SK-N-SH (cell line): ENCODE data around the gene DSTN. TPM values are rescaled to one million over a fixed set of nuclear protein-coding genes. Genes with fewer than 3 reads are reported as not detected.

Source experiments
- CTCF ChIA-PET: fragments of 300-600, 350-600 bp; formaldehyde crosslinking; extraction: SDS; loops from one replicate; lab custom pipeline; 2021; lab: Yijun Ruan, JAX
- POLR2A ChIA-PET: fragments of 350-600 bp; sonication (Branson Sonifier 250); formaldehyde crosslinking; extraction: SDS; loops from one replicate; lab custom pipeline; 2020; ENCODE audit warnings: antibody characterized with exemption, inconsistent platforms; lab: Yijun Ruan, JAX
- DNase-seq: peaks from one replicate; pipeline ENCODE4 v3.0.0; 2012
- H2AFZ ChIP-seq: fragments of 200-600 bp; sonication (generic); 2 replicates; pipeline ENCODE4 v1.8.1; 2016; ENCODE audit warnings: antibody characterized with exemption, mild to moderate bottlenecking, low read depth
- H3F3A ChIP-seq: fragments of 200-600 bp; sonication (generic); replicated peaks from 2 replicates; pipeline ENCODE3; 2016; ENCODE audit warnings: antibody characterized with exemption, mild to moderate bottlenecking; ENCODE audit not compliant: insufficient read depth
- H3K27ac ChIP-seq, 2 experiments: fragments of 200-500 bp in 1 of 2; fragments of 200-600 bp in 1 of 2; sonication (Bioruptor generic) in 1 of 2; sonication (generic), shearing (Covaris generic) in 1 of 2; 2 replicates each; pipeline versions ENCODE4 v1.5.1 to v1.6.1; 2014 to 2016; ENCODE audit warnings: low read depth in 2 of 2, inconsistent platforms in 1 of 2, low read length in 1 of 2, mild to moderate bottlenecking in 1 of 2, mixed read lengths in 1 of 2
- H3K27me3 ChIP-seq: fragments of 200-600 bp; sonication (generic), shearing (Covaris generic); 2 replicates; pipeline ENCODE4 v1.6.1; 2016; ENCODE audit warnings: mixed run types; ENCODE audit not compliant: insufficient read depth
- H3K36me3 ChIP-seq, 2 experiments: fragments of 200-500 bp in 1 of 2; fragments of 200-600 bp in 1 of 2; sonication (Bioruptor generic) in 1 of 2; sonication (generic) in 1 of 2; replicated peaks in 1 of 2; 2 replicates each; pipeline versions ENCODE3 to v1.5.1; 2014 to 2016; ENCODE audit warnings: low read length in 1 of 2, mild to moderate bottlenecking in 1 of 2; ENCODE audit not compliant: insufficient read depth in 2 of 2, control insufficient read depth in 1 of 2
- H3K4me1 ChIP-seq, 2 experiments: fragments of 200-500 bp in 1 of 2; fragments of 200-600 bp in 1 of 2; sonication (Bioruptor generic) in 1 of 2; sonication (generic), shearing (Covaris generic) in 1 of 2; 2 replicates each; pipeline versions ENCODE4 v1.5.1 to v1.6.1; 2014 to 2016; ENCODE audit warnings: low read depth in 1 of 2, low read length in 1 of 2, mixed run types in 1 of 2; ENCODE audit not compliant: insufficient read depth in 2 of 2, control insufficient read depth in 1 of 2
- H3K4me2 ChIP-seq: fragments of 200-600 bp; sonication (generic), shearing (Covaris generic); 2 replicates; pipeline ENCODE4 v1.6.1; 2017; ENCODE audit warnings: mixed run types
- H3K4me3 ChIP-seq, 2 experiments: fragments of 200-500 bp in 1 of 2; fragments of 200-600 bp in 1 of 2; sonication (Bioruptor generic) in 1 of 2; sonication (generic), shearing (Covaris generic) in 1 of 2; 2 replicates each; pipeline versions ENCODE4 v1.5.1 to v1.8.1; 2014 to 2016; ENCODE audit warnings: low read depth in 2 of 2, inconsistent platforms in 1 of 2, low read length in 1 of 2, mild to moderate bottlenecking in 1 of 2, mixed read lengths in 1 of 2, moderate library complexity in 1 of 2
- H3K79me2 ChIP-seq: fragments of 200-600 bp; sonication (generic); 2 replicates; pipeline ENCODE4 v1.8.1; 2017; ENCODE audit warnings: mild to moderate bottlenecking; ENCODE audit not compliant: insufficient read depth
- H3K9ac ChIP-seq: fragments of 200-600 bp; sonication (generic); 2 replicates; pipeline ENCODE4 v1.6.1; 2017; ENCODE audit warnings: mixed run types
- H3K9me2 ChIP-seq: fragments of 200-600 bp; sonication (generic); 2 replicates; pipeline ENCODE4 v1.6.1; 2017; ENCODE audit warnings: mixed run types
- H3K9me3 ChIP-seq: fragments of 200-600 bp; sonication (generic); 2 replicates; pipeline ENCODE4 v1.6.1; 2017; ENCODE audit warnings: mixed run types, mild to moderate bottlenecking, moderate library complexity
- H4K20me1 ChIP-seq: fragments of 200-600 bp; sonication (generic); 2 replicates; pipeline ENCODE4 v1.6.1; 2017; ENCODE audit warnings: mild to moderate bottlenecking, mixed run types; ENCODE audit not compliant: insufficient read depth
- ELF1 ChIP-seq: IDR thresholded peaks from 2 replicates; pipeline ENCODE4 v1.4.0; 2012
- MEF2A ChIP-seq: IDR thresholded peaks from 2 replicates; pipeline ENCODE4 v1.4.0; 2012; ENCODE audit warnings: low read depth, borderline replicate concordance
- MXI1 ChIP-seq: IDR thresholded peaks from 2 replicates; pipeline ENCODE4 v1.6.1; 2012; ENCODE audit warnings: mild to moderate bottlenecking, low read depth, low read length, improper control_type of control experiment
- NFIC ChIP-seq: IDR thresholded peaks from 2 replicates; pipeline ENCODE4 v1.4.0; 2012; ENCODE audit warnings: borderline replicate concordance
- NRF1 ChIP-seq: IDR thresholded peaks from 2 replicates; pipeline ENCODE4 v1.6.1; 2012; ENCODE audit warnings: low read depth, mild to moderate bottlenecking, low read length
- POLR2AphosphoS5 ChIP-seq: IDR thresholded peaks from 2 replicates; pipeline ENCODE4 v1.6.1; 2012; ENCODE audit warnings: low read depth, low read length
- RAD21 ChIP-seq: IDR thresholded peaks from 2 replicates; pipeline ENCODE4 v1.6.1; 2012; ENCODE audit warnings: mild to moderate bottlenecking, low read length
- RFX5 ChIP-seq: IDR thresholded peaks from 2 replicates; pipeline ENCODE4 v1.6.1; 2012; ENCODE audit warnings: mild to moderate bottlenecking, improper control_type of control experiment, low read length
- SMC3 ChIP-seq: IDR thresholded peaks from 2 replicates; pipeline ENCODE4 v1.6.1; 2012; ENCODE audit warnings: low read depth, low read length, improper control_type of control experiment
- TCF12 ChIP-seq: IDR thresholded peaks from 2 replicates; pipeline ENCODE4 v1.4.0; 2012
- TEAD4 ChIP-seq: IDR thresholded peaks from 2 replicates; pipeline ENCODE4 v1.4.0; 2012; ENCODE audit warnings: mild to moderate bottlenecking, borderline replicate concordance; ENCODE audit not compliant: insufficient read depth
- YY1 ChIP-seq: IDR thresholded peaks from 2 replicates; pipeline ENCODE4 v1.4.0; 2012; ENCODE audit warnings: low read depth, mild to moderate bottlenecking
- WGBS: methylation state at CpG from one replicate; pipeline ENCODE4 v1.1.6; 2017; ENCODE audit warnings: low lambda C conversion rate; 5-methylcytosine and 5-hydroxymethylcytosine counted together
- polyA plus RNA-seq, 3 experiments: library from polyadenylated mRNA; depleted of rRNA; stranded (reverse); fragments of >200 nt; gene quantifications; 2 replicates each; pipeline ENCODE4 v1.2.3, GENCODE V29; 2012
- TF ChIP-seq, protein P1 (sequence below): IDR thresholded peaks from 2 replicates; pipeline ENCODE4 v1.4.0; 2012; ENCODE audit warnings: low read depth, borderline replicate concordance
- TF ChIP-seq, protein P2 (sequence below): fragments of 150-350 bp; IDR thresholded peaks from 2 replicates; pipeline ENCODE4 v1.6.1; 2016; ENCODE audit warnings: mild to moderate bottlenecking, low read depth, low read length

Gene DSTN
- polyA plus RNA-seq, 1 of the 3 experiments (the other 2 are of a cell fraction): 167 TPM

DNA sequence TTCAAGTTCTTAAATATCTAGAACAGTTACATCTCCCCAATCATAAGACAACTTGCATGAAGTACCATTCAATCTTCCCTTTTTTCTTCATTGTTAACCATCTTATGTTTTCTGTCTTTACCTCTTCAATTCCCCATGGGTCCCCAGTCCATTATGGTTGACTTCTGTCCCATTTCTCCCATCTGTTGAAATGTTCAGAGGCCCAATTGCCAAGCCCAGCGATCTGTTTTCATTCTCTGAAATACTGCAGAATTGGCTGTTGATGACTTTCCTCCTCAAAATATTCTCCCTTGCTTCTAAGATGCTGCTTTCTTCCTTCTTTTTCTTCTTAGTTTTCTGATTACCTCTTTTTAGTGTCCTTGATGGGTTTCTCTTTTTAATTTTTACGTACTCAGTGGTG, 26.0 kb downstream of the DSTN start (continued):
- TF ChIP-seq RAD21 (no peak), POLR2AphosphoS5 (no peak)

- POLR2A ChIA-PET: no interaction called here
- CTCF ChIA-PET: no interaction called here
- Histone ChIP-seq H2AFZ (no peak overlapping the region), H3F3A (peaks cover 7% of the 10 kb centered on the region), H3K4me2 (no peak overlapping the region), H3K36me3 (peaks cover 22 to 64% of the 10 kb centered on the region in 2 experiments), H3K27ac (no peak overlapping the region), H3K79me2 (peaks cover 100% of the 10 kb centered on the region), H3K9me3 (no peaks in the 10 kb centered on the region), H3K27me3 (no peaks in the 10 kb centered on the region), H3K4me1 (peaks cover 0 to 12% of the 10 kb centered on the region in 2 experiments; a peak in 1 of 4 replicates), H3K4me3 (no peak overlapping the region), H3K9me2 (no peaks in the 10 kb centered on the region), H3K9ac (no peak overlapping the region), H4K20me1 (peaks cover 99% of the 10 kb centered on the region)
- TF ChIP-seq MXI1: no peak
- TF ChIP-seq NRF1: no peak
- no peak for TF ChIP-seq ELF1
- no peak for TF ChIP-seq TEAD4
- TF ChIP-seq TCF12: no peak
- TF ChIP-seq NFIC: no peak
- TF ChIP-seq YY1: no peak
- TF ChIP-seq, protein P1, sequence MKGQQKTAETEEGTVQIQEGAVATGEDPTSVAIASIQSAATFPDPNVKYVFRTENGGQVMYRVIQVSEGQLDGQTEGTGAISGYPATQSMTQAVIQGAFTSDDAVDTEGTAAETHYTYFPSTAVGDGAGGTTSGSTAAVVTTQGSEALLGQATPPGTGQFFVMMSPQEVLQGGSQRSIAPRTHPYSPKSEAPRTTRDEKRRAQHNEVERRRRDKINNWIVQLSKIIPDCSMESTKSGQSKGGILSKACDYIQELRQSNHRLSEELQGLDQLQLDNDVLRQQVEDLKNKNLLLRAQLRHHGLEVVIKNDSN: no peak
- 90% methylated on average over 1 of the region's 1 CpG for WGBS
- no peak for DNase-seq
These were observed 28.2 kb downstream of the DSTN start for GRCh38 chr20:17598013-17598550.

DNA sequence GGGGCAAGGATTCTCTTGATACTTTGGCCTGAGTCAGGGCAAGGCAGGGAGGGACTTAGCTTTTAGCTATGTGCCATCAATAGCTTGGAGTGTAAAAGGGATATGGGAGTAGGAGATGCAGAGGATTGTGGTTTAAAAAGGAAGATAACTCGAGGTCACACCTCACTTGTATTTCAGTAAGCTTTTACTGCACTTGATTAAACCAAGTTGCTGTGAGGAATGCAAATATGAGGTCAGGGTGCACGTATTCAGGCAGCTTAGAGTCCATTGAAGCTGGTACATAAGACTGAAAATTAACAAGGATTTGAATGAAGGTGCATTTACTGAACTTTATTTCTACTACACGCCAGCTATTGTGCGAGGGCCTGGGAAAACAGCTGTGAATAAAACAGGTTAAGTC, 32.1 kb downstream of the DSTN start:
- ChIA-PET POLR2A (no interaction called here), CTCF (interaction anchor here (0.9 to 1.6 kb wide), 2 partner anchors 8 to 15 kb away, joined by 3 to 9 read pairs; no protein-coding TSS in a partner anchor)
- Histone ChIP-seq H3K4me2 (no peak overlapping the region), H4K20me1 (peaks cover 84% of the 10 kb centered on the region), H3F3A (peaks cover 16% of the 10 kb centered on the region), H3K9me2 (no peaks in the 10 kb centered on the region), H3K9me3 (no peaks in the 10 kb centered on the region), H3K9ac (no peak overlapping the region), H2AFZ (no peak overlapping the region), H3K27me3 (no peaks in the 10 kb centered on the region), H3K36me3 (peaks cover 53 to 78% of the 10 kb centered on the region in 2 experiments)
- 87% methylated on average over 4 of the region's 4 CpGs for WGBS
- TF ChIP-seq MEF2A (no peak), TCF12 (no peak), TEAD4 (no peak), RFX5 (no peak), MXI1 (no peak), SMC3 (no peak)
- TF ChIP-seq, protein P2, sequence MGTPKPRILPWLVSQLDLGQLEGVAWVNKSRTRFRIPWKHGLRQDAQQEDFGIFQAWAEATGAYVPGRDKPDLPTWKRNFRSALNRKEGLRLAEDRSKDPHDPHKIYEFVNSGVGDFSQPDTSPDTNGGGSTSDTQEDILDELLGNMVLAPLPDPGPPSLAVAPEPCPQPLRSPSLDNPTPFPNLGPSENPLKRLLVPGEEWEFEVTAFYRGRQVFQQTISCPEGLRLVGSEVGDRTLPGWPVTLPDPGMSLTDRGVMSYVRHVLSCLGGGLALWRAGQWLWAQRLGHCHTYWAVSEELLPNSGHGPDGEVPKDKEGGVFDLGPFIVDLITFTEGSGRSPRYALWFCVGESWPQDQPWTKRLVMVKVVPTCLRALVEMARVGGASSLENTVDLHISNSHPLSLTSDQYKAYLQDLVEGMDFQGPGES: no peak
- TF ChIP-seq, protein P1: no peak
- TF ChIP-seq, all 33 proteins: peak for 0
- DNase-seq: no peak
- Histone ChIP-seq H3K27ac (no peak overlapping the region), H3K79me2 (peaks cover 86% of the 10 kb centered on the region), H3K4me1 (peaks cover 0 to 4% of the 10 kb centered on the region in 2 experiments; a peak in 2 of 4 replicates), H3K4me3 (no peak overlapping the region)
